ENCODE results near the gene OVCH1.

The OVCH1 gene

GRCh38 chr12:29497588-29497987 lies at the start of gene OVCH1:
Gene OVCH1, minus strand, starts transcription at chr12:29497686. Its CDS starts 0 bp downstream, at chr12:29497686.
- no peak for DNase-seq (ENCODE audit: low spot score)

- DNase-seq (ENCODE audit: low spot score), result no peak
These were observed 49.7 kb upstream of the OVCH1 start for GRCh38 chr12:29547151-29547632.

GRCh38 chr12:29546000-29546399 lies 48.5 kb upstream of the OVCH1 start:
- DNase-seq (ENCODE audit: low spot score), result no peak

- no peak for DNase-seq (ENCODE audit: low spot score)
These were observed 47.6 kb upstream of the OVCH1 start for GRCh38 chr12:29545102-29545467.

GRCh38 chr12:29544428-29545101 lies 47.1 kb upstream of the OVCH1 start:
- DNase-seq (ENCODE audit: low spot score), result no peak

- no peak for DNase-seq (ENCODE audit: low spot score)
These were observed 45.5 kb upstream of the OVCH1 start for GRCh38 chr12:29543036-29543435.

- DNase-seq (ENCODE audit: low spot score), result no peak
These were observed 39.8 kb upstream of the OVCH1 start for GRCh38 chr12:29537298-29537697.

- DNase-seq (ENCODE audit: low spot score), result no peak
These were observed 37.4 kb upstream of the OVCH1 start for GRCh38 chr12:29534935-29535334.

GRCh38 chr12:29533815-29534489 lies 36.5 kb upstream of the OVCH1 start:
- no peak for DNase-seq (ENCODE audit: low spot score)

GRCh38 chr12:29531471-29531870 lies 34.0 kb upstream of the OVCH1 start:
- no peak for DNase-seq (ENCODE audit: low spot score)

- no peak for DNase-seq (ENCODE audit: low spot score)
These were observed 33.0 kb upstream of the OVCH1 start for GRCh38 chr12:29530436-29530835.

- no peak for DNase-seq (ENCODE audit: low spot score)
These were observed 30.7 kb upstream of the OVCH1 start for GRCh38 chr12:29528161-29528560.

- no peak for DNase-seq (ENCODE audit: low spot score)
These were observed 24.5 kb upstream of the OVCH1 start for GRCh38 chr12:29521951-29522350.

- DNase-seq (ENCODE audit: low spot score), result peak; percentile 9
These were observed 22.2 kb upstream of the OVCH1 start for GRCh38 chr12:29519585-29520182.

GRCh38 chr12:29518407-29518806 lies 20.9 kb upstream of the OVCH1 start:
- DNase-seq (ENCODE audit: low spot score), result no peak

GRCh38 chr12:29517264-29517663 lies 19.8 kb upstream of the OVCH1 start:
- DNase-seq (ENCODE audit: low spot score), result no peak

- DNase-seq (ENCODE audit: low spot score), result no peak
These were observed 19.0 kb upstream of the OVCH1 start for GRCh38 chr12:29516431-29516875.

GRCh38 chr12:29510591-29511185 lies 13.2 kb upstream of the OVCH1 start:
- no peak for DNase-seq (ENCODE audit: low spot score)

- no peak for DNase-seq (ENCODE audit: low spot score)
These were observed 12.0 kb upstream of the OVCH1 start for GRCh38 chr12:29509503-29509902.

- DNase-seq (ENCODE audit: low spot score), result no peak
These were observed 11.5 kb upstream of the OVCH1 start for GRCh38 chr12:29508949-29509348.

- DNase-seq (ENCODE audit: low spot score), result no peak
These were observed 7.6 kb upstream of the OVCH1 start for GRCh38 chr12:29505122-29505521.

GRCh38 chr12:29503283-29503682 lies 5.8 kb upstream of the OVCH1 start:
- no peak for DNase-seq (ENCODE audit: low spot score)

GRCh38 chr12:29499235-29499634 lies 1.7 kb upstream of the OVCH1 start:
- no peak for DNase-seq (ENCODE audit: low spot score)
